GM19043 (cell line): ENCODE data around the gene OR6B1.
"Not testable (repeated sequence)": the region's sequence is repeated elsewhere in the genome, so short reads cannot be mapped to it uniquely, and the experiment has no call there.

Source experiments
- ATAC-seq: cut with Tn5 transposase; IDR thresholded peaks from one replicate; pipeline ENCODE4 v1.9.1; 2021; ENCODE audit warnings: low read depth; ENCODE audit not compliant: unreplicated experiment

Gene OR6B1

DNA sequence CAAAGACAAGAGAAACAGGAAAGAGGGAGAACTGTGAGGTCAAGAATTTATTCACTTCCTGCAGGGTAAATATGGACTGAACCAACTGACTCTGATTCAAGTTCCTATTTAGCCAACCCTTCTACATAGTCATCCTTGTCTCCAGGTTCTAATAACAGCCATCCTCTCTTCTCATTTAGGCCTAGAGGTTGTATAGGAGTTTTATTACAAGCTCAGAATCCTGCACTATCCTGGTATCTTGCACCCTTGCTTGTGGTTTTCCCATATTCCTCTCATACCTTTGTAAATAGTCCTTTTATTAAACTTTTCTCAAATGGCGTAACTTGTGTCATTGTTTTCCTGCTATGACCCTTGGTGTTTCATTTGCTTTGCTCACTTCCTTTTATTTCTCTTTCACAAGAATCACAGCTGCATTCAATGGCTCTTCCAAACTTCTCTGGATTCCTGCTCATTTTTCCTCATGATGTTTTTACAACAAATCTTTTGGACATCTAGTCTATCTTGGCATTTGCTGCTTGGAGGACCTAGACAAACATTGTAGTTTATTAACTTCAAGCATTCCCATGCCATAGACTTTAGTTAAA is 36.3 kb downstream of the OR6B1 start:
- ATAC-seq, result no peak

DNA sequence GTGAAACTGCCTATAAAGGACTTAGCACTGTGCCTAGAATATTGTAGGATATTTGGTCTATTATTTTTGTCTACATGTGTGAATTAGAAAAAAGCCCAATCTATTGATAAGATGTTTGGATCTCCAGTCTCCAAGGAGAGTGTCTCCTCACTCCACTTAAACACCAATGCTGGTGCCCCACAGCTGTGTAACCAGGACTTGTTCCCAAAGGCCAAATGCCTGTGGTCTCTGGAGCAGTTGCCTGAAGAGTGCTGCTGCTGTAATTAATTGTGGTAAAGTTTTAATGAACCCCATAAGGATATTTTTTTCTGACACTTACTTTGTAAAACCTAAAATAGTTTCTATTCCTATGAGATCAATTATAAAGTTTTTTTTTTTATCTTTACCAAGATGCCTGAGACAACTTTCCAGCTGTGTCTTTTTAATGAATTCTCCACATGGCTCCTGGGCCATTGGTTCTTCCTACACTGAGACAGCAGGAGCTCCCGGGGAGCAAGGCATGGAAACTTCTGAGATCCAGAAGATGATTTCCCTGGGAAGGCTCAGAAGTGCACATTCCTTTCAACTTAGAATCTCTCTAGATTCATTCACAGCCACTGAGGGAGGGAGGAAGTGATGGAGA is 37.4 kb downstream of the OR6B1 start:
- ATAC-seq, result no peak

DNA sequence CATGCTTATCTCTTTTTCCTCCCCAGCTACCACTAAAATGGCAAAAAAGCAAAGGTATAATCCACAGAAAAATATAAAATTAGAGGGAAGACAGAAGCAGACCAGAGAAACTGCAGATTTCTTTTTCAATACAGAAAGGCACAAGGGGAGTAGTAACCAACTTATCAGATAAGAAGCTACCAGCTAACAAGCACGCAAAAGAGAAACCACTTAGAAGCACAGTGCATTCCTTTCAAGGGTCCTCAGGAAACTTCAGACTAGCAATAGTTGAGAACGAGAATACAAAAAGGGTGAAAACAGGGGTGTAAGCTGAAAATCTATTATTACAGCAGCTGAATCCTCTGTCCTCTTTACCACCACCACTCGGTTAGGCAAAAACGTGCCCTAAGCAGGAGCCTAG is 38.8 kb downstream of the OR6B1 start:
- no peak for ATAC-seq

DNA sequence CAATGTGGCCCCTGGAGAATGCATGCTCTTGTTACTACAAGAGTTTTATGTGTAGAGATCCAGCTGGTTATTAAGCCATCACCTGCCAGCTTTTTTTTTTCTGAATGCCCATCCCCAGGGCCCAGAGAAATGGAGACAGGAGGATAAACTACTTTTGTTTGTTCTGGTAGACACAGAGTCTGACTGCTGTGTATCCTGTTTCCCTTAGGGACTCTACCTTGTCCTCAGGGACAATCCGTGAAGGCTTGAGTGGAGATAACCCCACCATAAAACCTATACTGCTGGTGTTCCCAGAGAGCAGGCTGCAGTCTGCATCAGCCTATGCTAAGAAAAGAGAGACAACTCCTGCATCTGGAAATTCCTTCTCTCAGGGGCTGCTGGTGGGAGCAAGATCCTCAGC is 48.5 kb downstream of the OR6B1 start, which contains the start of gene OR2A5:
Gene OR2A5, plus strand, starts transcription at position 301 of the 400 bp plus-strand sequence. CDS start 1,454 bp downstream, outside the sequence.
- ATAC-seq, result no peak

DNA sequence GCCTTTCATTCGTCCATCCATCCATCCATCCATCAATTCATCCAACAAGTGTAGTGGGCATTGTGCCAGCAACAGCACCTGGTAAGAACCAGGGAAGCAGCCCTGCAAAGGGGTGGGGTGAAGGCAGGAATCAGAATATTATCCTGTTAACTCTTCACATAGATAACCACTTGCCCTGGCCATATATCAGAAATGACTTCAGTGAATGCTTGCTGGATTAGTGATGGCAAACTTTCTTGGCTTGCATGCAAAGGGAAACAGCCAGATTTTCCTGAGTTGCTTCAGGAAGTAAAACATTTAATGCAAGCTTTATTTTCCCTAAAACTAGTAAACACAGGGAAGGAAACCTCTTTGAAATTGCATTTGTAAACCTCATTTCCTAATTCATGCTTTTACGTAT is 49.4 kb downstream of the OR6B1 start:
- no peak for ATAC-seq

DNA sequence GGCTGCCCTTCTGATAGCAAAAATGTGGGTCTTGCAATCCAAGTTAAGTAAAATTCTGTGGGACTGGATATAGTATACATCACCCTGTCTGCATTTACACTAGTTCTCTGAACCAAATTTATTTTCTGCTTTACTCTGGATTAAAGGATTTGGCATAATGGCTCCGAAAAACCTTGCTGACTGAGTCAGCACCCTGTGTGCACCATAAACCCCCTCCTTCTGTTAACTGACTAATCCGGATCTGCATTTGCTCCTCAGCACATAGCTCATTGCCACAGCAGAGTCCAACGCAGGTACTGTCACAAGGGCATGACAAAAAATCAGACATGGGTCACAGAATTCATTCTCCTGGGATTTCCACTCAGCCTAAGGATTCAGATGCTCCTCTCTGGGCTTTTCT is 50.0 kb downstream of the OR6B1 start:
- no peak for ATAC-seq

DNA sequence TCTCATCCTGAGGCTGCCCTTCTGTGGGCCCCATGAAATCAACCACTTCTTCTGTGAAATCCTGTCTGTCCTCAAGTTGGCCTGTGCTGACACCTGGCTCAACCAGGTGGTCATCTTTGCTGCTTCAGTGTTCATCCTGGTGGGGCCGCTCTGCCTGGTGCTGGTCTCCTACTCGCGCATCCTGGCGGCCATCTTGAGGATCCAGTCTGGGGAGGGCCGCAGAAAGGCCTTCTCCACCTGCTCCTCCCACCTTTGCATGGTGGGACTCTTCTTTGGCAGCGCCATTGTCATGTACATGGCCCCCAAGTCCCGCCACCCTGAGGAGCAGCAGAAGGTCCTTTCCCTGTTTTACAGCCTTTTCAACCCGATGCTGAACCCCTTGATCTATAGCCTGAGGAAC is 50.8 kb downstream of the OR6B1 start:
- ATAC-seq, result not testable (repeated sequence)

DNA sequence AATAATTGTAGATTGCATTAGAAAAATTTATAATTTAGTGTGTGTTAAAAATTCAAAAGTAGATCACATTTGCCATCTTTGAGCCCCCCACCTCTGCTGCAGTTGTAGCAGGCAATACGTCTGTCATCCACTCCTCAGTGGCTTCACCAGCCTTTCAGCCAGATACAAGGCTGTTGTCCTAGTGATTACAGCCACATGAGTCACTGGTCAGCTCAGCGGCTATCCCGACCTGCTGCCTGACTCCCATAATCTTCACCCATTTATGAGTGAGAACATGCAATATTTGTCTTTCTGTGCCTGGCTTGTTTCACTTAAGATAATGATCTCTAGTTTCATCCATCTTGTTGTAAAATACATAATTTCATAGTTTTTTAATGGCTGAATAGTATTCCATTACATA is 57.8 kb downstream of the OR6B1 start:
- no peak for ATAC-seq
